ENCODE data around the gene CPED1.
A peak's percentile ranks its signal among the peaks of the same experiment; 100 is the strongest.

CPED1 gene

GRCh38 chr7:121336579-121336978, 348.1 kb downstream of the CPED1 start (continued):
- TF ChIP-seq PRDM2 (tag by site-specific recombination; IDR thresholded peaks at IDR 0.05; ENCODE audit: borderline replicate concordance) (no peak), ZNF426 (tag by site-specific recombination; IDR thresholded peaks at IDR 0.05) (no peak), FEZF1 (tag by site-specific recombination; IDR thresholded peaks at IDR 0.05) (peak; percentile 50; the same call in 1 of the 2 replicates), ELK4 (IDR thresholded peaks at IDR 0.05; ENCODE audit: borderline replicate concordance, low read depth, low read length) (no peak)

GRCh38 chr7:121337398-121337797, 348.9 kb downstream of the CPED1 start:
- H3K36me3 ChIP-seq (ENCODE audit: control insufficient read depth in 2 of 2, insufficient read depth in 1 of 2, low read length in 2 of 2), result no peaks in the 10 kb centered on the region
- ChIA-PET CTCF (interaction anchor here (0.7 to 1.1 kb wide), 3 partner anchors 176 to 209 kb away, joined by 4 read pairs; no protein-coding TSS in a partner anchor), POLR2A (no interaction called here)
- no peaks in the 10 kb centered on the region for H3K9me3 ChIP-seq (ENCODE audit: control insufficient read depth, insufficient read depth, low read depth, low read length)
- no peak overlapping the region for H3K4me3 ChIP-seq (ENCODE audit: low read depth, low read length)
- no peak for TF ChIP-seq ZNF677 (tag by site-specific recombination; IDR thresholded peaks at IDR 0.05)
- TF ChIP-seq ZNF660 (tag by site-specific recombination; IDR thresholded peaks at IDR 0.05), result 0 out of 2 replicates have a peak, but pooled peaks have one; percentile 28
- 0 out of 2 replicates have a peak, but pooled peaks have one; percentile 24 for TF ChIP-seq ZBTB17 (tag by site-specific recombination; IDR thresholded peaks at IDR 0.05)
- no peak for TF ChIP-seq ZNF777 (tag by site-specific recombination; IDR thresholded peaks at IDR 0.05; ENCODE audit: borderline replicate concordance)
- no peak for TF ChIP-seq ZNF560 (tag by site-specific recombination; IDR thresholded peaks at IDR 0.05; ENCODE audit: borderline replicate concordance)
- TF ChIP-seq ZNF704 (tag by site-specific recombination; IDR thresholded peaks at IDR 0.05), result no peak
- TF ChIP-seq ZNF654 (tag by site-specific recombination; IDR thresholded peaks at IDR 0.05; ENCODE audit: low read depth), result peak; percentile 90
- TF ChIP-seq CTCF (tag by site-specific recombination; IDR thresholded peaks at IDR 0.05), result peak; percentile 58
- H3K4me1 ChIP-seq (ENCODE audit: control insufficient read depth, insufficient read depth, low read length), result no peaks in the 10 kb centered on the region
- H3K27ac ChIP-seq (ENCODE audit: extremely low read depth, low read depth, low read length), result no peak overlapping the region

- CTCF ChIA-PET, result no interaction called here
- H3K4me3 ChIP-seq (ENCODE audit: low read depth, low read length), result no peak overlapping the region
- no peaks in the 10 kb centered on the region for H3K9me3 ChIP-seq (ENCODE audit: control insufficient read depth, insufficient read depth, low read depth, low read length)
- no peak overlapping the region for H3K27ac ChIP-seq (ENCODE audit: extremely low read depth, low read depth, low read length)
- H3K36me3 ChIP-seq (ENCODE audit: control insufficient read depth in 2 of 2, insufficient read depth in 1 of 2, low read length in 2 of 2), result no peaks in the 10 kb centered on the region
- POLR2A ChIA-PET, result no interaction called here
- no peaks in the 10 kb centered on the region for H3K4me1 ChIP-seq (ENCODE audit: control insufficient read depth, insufficient read depth, low read length)
- TF ChIP-seq ZNF221 (tag by site-specific recombination; IDR thresholded peaks at IDR 0.05; ENCODE audit: borderline replicate concordance), result no peak
- TF ChIP-seq KLF17 (tag by site-specific recombination; IDR thresholded peaks at IDR 0.05), result no peak
- TF ChIP-seq ZNF341 (tag by site-specific recombination; IDR thresholded peaks at IDR 0.05; ENCODE audit: low read depth), result no peak
- TF ChIP-seq ZNF324 (tag by site-specific recombination; IDR thresholded peaks at IDR 0.05), result no peak
- no peak for TF ChIP-seq ZNF362 (tag by site-specific recombination; IDR thresholded peaks at IDR 0.05)
- no peak for TF ChIP-seq SALL2 (tag by site-specific recombination; IDR thresholded peaks at IDR 0.05; ENCODE audit: borderline replicate concordance)
- no peak for TF ChIP-seq ZNF585B (tag by site-specific recombination; IDR thresholded peaks at IDR 0.05)
- no peak for TF ChIP-seq ZNF768 (tag by site-specific recombination; IDR thresholded peaks at IDR 0.05)
These were observed 350.6 kb downstream of the CPED1 start for GRCh38 chr7:121339082-121339481.
